HG03095 (cell line): ENCODE data around the gene TIMM10B.

Source experiments
- ATAC-seq: cut with Tn5 transposase; IDR thresholded peaks from one replicate; pipeline ENCODE4 v1.9.1; 2021; ENCODE audit warnings: moderate library complexity; ENCODE audit not compliant: unreplicated experiment

TIMM10B gene, protein sequence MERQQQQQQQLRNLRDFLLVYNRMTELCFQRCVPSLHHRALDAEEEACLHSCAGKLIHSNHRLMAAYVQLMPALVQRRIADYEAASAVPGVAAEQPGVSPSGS

DNA sequence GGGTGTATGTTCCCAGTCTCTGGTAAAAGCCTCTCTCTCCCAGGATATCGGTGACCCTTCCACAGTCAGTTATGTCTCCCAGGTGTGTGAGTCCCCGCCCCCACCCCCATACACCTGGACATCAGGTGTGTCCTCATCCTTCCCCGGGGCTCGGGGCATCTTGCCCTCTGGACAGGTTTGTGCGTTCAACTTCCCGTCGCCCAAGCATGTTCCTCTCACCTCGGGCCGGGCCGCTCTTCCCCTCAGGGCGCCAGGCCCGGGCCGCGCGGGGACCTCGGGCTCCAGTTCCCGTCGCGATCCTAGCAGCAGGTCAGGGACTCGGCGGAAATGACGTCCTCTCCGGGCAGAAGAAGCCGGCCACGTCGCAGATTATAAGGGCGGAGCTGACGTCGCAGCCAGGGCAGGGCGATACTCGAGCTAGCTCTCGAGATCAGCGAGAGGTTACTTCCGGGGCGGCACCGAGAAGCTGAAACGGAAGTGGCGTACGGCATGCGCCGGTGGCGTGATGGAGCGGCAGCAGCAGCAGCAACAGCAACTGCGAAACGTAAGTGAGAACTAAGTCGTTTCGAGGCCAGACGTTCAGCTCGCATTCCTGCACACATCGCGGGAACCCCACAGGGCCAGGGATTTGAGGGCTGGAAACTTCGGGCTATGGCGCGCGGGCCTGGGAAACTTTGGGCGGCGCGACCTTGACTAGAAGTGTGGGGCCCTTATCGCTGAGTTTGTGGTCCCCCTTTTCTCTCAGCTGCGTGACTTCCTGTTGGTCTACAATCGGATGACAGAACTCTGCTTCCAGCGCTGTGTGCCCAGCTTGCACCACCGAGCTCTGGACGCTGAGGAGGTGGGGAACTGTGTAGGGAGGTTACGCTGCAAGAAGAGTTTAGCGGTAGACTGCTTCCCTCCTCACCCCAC, at the start of gene TIMM10B, which contains the start of gene ARFIP2:
TSS of gene TIMM10B (plus strand) at position 490 of the 912 bp plus-strand sequence. CDS start at position 506, 16 bp downstream.
TSS of gene ARFIP2 (minus strand) at position 320 of the 912 bp plus-strand sequence. CDS start 910 bp downstream, outside the sequence.
- peak; percentile 98 for ATAC-seq

DNA sequence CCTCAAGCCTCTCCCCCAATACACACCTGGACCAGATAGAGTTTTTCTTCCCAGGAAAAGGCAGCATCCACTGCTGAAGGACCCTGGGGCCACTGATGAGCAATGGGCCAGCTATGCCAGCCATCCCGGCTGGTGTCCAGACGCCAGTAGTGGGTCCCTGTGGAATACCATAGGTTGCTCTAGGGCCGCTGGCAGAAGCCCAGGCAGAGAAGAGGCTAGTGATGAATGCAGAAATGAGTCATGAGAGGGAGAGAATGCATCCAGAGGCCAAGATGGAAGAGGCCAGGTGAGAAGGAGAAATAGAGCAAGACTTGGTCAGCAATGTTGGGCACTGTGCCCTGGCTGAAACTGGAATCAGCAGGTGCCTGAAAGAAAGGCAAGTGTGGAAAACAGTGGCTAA, 49.4 kb upstream of the TIMM10B start:
- no peak for ATAC-seq

GRCh38 chr11:6433998-6434660, 47.2 kb upstream of the TIMM10B start:
- ATAC-seq = no peak

GRCh38 chr11:6437423-6437822, 43.9 kb upstream of the TIMM10B start:
- ATAC-seq = no peak

DNA sequence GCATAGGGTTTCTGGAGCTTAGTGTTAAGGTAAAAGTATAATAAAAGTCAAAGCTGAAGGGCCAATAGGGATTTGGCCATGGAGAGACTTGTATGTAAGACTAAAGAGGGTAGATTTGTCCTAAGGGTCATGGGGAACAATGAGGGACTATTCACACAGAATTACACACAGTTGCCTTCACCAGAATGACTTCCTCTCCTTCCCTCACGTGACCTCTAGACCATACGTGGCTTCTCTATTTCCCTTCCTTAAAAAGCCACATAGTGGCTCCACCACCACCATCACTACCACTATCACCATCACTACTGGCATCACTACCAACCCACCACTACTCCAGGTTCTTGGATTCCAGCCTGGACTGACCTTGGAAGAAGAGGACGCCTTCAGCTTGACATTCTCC, 43.3 kb upstream of the TIMM10B start:
- no peak for ATAC-seq

GRCh38 chr11:6438979-6439571, 42.2 kb upstream of the TIMM10B start:
- no peak for ATAC-seq

DNA sequence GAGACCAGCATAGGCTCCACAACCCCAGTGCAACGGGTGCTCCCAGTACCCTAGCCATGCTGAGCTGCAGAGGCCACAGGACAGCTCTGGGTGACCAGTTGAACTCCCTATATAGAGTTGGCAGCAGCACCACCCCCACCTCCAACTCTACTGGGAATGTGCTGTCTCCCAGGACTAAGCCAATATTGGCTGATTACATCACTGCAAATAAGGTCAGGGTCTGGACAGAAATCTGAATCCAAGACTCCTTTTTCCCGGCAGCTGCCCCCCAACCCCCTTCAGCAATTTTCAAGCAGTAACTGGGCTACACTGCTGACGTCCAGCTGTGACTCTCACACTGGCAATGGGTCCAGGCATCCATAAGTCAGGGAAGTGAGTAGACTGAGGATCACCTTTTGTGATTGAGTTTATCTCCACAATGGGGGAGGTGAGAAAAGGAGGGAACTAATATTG, 40.4 kb upstream of the TIMM10B start, which contains the start of gene HPX:
TSS of gene HPX (minus strand) at position 82 of the 453 bp plus-strand sequence. CDS start at position 58, 24 bp downstream.
- no peak for ATAC-seq

DNA sequence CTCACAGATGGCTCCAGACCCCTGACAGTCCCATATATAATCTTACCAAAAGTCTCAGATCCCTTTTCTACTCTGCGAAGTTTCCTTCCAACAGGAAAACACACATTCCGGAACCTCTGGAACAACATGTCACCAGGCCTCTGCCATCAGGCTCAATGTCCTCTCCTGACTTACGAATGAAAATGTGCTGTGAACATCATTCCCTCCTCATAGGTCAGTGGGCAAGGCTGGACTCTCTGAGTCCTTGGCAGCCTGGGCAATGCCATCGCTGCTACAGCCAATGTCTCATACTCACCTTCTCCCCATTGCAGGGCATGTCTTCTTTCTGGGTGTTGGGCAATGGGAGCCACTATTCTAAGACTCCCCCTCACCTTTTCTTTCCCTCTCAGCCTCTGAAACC, 38.9 kb upstream of the TIMM10B start:
- ATAC-seq = no peak

DNA sequence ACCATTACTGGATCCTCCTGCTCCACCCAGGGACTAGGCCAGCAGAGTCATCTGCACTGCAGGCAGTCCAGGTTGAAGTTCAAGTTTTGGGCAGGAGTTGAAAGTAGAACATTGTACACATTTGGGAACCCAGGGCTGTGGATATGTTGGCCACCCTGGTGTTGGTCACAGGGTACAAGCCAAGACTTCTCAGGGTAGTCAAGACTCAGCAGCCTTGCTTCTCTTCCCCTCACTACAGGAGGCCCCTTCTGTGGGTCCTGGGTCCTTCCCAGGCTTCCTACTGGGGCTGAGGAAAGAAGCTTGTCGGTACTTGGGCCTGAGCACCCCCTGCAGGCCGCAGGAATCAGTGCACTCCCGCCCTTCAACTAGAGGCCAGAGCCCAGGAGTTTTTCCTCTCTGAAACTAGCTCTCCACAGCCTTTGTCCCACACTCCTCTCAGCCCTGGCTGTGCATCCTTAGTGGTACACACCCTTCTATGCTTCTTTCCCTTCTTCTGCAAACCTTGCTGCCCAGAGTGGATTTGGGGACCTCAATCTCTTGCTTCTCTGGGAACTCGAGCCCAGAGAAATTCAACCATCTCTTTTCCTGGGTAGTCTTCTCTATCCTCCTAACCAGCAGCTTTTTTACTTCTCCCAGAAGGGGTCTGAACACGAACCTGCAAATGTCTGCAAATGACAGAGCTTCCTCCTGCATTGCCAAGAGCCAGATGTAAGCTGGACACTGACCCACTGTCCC, 37.9 kb upstream of the TIMM10B start:
- ATAC-seq = peak; percentile 65

DNA sequence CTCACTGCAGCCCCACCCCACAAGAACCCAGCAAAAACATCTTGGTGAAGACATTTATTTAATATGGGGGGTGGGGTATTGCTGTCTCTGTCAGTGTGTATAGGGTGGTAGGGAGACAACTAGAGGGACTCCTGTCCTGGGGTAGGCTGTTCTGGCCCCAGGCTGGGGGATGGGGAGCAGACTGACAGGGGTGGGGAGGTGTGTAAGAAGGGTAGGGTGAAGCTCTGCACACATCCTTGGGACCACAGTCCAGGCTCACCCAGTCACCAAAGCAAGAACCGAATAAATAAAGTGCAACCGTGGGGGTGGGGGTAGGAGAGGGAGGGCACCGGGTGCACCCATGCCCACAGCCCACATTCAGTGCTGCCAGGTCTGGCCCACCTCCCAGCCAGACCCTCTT, 32.7 kb upstream of the TIMM10B start:
- ATAC-seq = no peak

DNA sequence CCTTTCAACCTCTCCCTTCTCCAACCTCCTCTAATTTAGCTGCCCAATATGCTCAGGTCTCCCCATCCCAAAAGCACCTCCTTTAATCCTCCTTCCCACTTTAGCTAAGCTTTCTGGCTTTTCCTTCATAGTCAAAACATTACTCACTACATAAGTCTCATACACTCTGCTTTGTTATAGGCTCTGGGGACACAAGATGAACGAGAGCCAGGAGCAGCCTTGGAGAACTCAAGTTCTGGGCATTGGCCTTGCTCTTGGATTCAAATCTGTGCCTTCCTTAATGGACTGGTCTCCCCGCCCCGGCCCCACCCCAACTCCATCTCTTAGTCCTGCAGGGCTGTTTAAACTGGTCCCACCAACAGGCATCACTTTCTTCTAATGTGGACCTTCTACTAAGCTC, 29.1 kb upstream of the TIMM10B start:
- ATAC-seq = no peak

DNA sequence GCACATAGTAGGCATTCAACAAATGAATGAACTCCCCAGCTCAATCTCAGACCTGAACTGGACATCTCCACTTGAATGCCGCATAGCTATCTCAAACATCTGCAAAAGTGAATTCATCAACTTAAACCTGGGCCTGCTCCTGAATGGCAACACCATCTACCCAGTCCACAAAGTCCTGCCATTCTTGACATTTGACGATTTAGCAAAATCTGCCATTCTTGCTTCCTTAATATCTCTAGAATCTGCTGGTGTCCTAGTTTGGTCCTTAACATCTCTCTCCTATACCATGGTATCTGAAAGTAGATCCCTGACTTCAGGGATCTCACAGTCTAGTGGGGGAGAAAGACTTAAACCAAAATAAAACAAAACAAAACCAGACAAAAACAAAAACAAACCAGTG, 28.1 kb upstream of the TIMM10B start:
- ATAC-seq = no peak

DNA sequence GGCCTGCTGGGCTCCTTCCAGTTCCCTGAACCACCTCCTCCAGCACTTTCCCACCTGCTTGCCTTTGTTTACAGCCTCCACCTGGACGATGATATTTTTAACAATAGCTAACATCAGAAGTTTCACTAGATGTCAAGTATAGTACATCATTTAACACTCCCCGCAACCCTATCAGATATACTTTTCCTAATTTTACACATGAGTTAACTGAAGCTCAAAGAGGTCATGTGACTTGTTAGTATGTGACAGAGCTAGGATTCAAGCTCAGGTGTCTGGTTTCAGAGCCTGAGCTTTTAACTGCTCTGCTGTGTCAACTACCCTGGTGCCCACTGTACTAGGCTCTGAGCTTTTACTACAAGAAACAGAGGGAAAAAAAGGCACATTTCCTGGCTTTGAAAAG, 26.2 kb upstream of the TIMM10B start:
- no peak for ATAC-seq

DNA sequence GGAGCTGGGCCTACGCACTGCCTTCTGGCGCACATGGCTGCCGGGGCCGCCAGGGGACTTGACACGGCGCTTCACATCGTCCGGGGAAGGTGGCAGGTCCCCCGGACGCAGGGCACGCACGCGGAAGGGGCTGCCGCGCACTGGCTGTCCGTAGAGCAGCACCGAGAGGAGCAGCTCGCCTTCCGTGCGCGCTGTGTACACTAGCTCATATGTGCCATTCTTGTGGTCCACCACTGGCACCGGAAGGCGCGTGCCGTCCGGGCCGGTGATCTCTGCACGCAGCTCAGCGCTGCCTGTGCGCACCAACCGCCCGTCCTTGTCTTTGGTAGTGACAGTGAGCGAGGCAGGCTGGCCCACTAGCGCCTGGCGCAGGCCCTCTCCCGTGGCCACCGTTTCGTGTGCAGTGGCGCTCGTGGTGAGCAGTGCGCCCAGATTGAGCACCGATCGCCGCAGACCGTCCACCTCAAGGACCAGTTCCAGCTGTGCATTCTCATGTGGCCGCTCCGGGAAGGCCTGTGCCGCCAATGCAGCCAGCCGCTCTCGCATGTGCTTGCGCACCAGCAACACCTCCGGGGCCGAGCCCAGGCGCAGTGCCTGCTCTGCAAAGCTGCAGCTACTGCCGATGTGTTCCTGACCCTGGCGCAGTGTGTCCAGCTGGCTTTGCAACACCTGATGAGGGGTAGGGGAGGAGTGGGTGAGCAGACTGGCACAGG, 24.8 kb upstream of the TIMM10B start:
- ATAC-seq = no peak

DNA sequence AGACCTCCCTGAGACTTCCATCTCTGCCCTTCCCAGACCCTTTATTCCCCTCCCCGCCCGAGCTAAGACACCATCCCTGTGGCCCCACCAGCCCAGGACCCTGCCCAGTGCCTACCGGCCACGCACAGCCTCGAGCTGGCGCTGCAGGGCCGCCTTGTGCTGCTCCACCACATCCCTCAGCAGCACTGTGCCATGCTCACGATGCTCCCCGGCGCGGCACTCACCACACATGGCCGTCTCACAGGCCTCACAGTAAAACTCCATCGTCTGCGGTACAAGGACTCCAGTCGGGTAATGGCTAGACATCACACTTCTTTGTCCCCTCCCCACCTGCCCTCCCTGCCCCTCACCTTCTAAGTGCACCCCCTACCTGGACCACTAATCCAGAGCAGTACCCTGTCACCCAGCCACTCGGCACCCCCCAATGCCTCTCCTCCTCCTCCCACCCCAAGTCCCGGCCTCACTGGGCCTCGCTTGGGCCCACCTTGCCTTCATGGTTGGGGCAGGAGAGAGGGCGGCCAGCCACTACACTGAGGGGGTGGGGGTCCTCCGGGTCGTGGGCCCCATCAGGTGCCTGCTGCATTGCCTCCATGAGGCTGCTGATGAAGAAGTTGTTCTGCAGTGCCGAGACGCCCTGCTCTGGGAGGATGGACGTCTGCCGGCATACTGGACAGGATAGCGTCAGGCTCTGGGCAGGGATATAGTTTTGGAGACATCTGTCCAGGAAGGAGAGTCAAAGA, 23.6 kb upstream of the TIMM10B start:
- ATAC-seq = no peak

- no peak for ATAC-seq
These were observed 22.8 kb upstream of the TIMM10B start for GRCh38 chr11:6458352-6459098.

- ATAC-seq = no peak
These were observed 22.2 kb upstream of the TIMM10B start for GRCh38 chr11:6459099-6459450.

DNA sequence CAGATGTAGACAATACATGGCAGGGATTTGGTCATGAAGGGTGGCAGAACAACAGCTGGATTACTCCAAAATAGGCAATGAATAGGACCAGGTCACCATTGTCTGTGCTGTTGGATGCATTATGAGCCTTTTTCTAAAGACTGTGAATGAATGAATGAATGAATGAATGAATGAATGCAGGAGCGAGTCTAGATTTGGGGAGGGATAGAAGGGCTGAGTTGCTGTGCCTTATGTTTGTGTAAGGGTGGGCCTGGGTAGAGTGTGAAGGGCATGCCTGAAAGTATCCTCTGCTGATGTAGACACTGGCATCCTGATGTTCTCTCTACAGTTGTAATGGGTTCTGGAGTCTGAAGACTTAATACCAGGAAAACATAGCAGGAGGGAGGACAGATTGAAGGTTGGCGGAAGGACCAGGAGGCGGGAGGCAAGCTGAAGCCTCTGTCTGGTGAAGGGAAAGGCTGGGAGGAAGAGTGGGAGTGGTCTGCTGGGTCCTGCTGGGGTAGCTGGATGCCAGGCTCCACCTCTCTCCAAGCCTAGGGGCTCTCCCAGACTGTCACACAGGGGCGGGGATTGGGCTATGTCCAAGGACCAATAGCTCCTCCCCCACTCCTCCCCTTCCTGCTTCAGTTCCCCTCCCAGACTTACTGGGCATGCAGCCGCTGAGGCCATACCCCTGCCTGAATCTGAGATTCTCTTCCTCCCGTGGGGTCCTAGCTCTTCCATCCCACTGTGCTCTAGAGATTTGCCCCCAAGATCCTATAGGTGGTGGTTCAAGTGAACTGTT, 12.4 kb upstream of the TIMM10B start:
- peak; percentile 61 for ATAC-seq
